Parathyroid adenoma (tissue), 2 donors: ENCODE measurements around the gene HSD17B14.
A peak's percentile ranks its signal among the peaks of the same experiment; 100 is the strongest.

Source experiments
- H2AFZ ChIP-seq: fragments of 300-600 bp; sonication (generic); one replicate; pipeline ENCODE4 v1.7.0; 2017; ENCODE audit warnings: antibody characterized with exemption, mild to moderate bottlenecking
- H3K27ac ChIP-seq: fragments of 300-600 bp; sonication (generic); one replicate; pipeline ENCODE4 v1.7.0; 2017
- H3K27me3 ChIP-seq: fragments of 300-600 bp; sonication (generic); one replicate; pipeline ENCODE4 v1.7.0; 2017; ENCODE audit warnings: low read length; ENCODE audit not compliant: control insufficient read depth, insufficient read depth
- H3K36me3 ChIP-seq: fragments of 300-600 bp; sonication (generic); one replicate; pipeline ENCODE4 v1.7.0; 2017; ENCODE audit warnings: low read length; ENCODE audit not compliant: control insufficient read depth, insufficient read depth
- H3K4me1 ChIP-seq: fragments of 300-600 bp; sonication (generic); one replicate; pipeline ENCODE4 v1.7.0; 2017; ENCODE audit warnings: control low read depth
- H3K4me2 ChIP-seq: fragments of 300-600 bp; sonication (generic); one replicate; pipeline ENCODE4 v1.7.0; 2017; ENCODE audit warnings: low read length
- H3K4me3 ChIP-seq: fragments of 300-600 bp; sonication (generic); one replicate; pipeline ENCODE4 v1.7.0; 2017; ENCODE audit warnings: low read depth, low read length
- H3K79me2 ChIP-seq: fragments of 300-600 bp; sonication (generic); one replicate; pipeline ENCODE4 v1.7.0; 2017; ENCODE audit warnings: control low read depth
- H3K9ac ChIP-seq: fragments of 300-600 bp; sonication (generic); one replicate; pipeline ENCODE4 v1.7.0; 2017; ENCODE audit warnings: mild to moderate bottlenecking
- H3K9me3 ChIP-seq: fragments of 300-600 bp; sonication (generic); one replicate; pipeline ENCODE4 v1.7.0; 2017; ENCODE audit warnings: low read length; ENCODE audit not compliant: control insufficient read depth
- CTCF ChIP-seq: fragments of 300-600 bp; sonication (generic); IDR thresholded peaks from one replicate; pipeline ENCODE4 v1.7.0; 2017; ENCODE audit warnings: antibody characterized with exemption, mild to moderate bottlenecking
- donor health status: primary hyperparathyroidism.

HSD17B14 gene

GRCh38 chr19:48814895-48815294 lies 21.4 kb downstream of the HSD17B14 start:
- H2AFZ ChIP-seq = no peak overlapping the region
- no peaks in the 10 kb centered on the region for H3K27me3 ChIP-seq
- H3K27ac ChIP-seq = peak overlapping the region; percentile 73
- H3K9ac ChIP-seq = no peak overlapping the region
- H3K9me3 ChIP-seq = no peaks in the 10 kb centered on the region
- no peaks in the 10 kb centered on the region for H3K36me3 ChIP-seq
- peaks cover 25% of the 10 kb centered on the region for H3K4me1 ChIP-seq
- H3K4me2 ChIP-seq = no peak overlapping the region
- H3K4me3 ChIP-seq = no peak overlapping the region
- no peaks in the 10 kb centered on the region for H3K79me2 ChIP-seq
- no peak for TF ChIP-seq CTCF

DNA sequence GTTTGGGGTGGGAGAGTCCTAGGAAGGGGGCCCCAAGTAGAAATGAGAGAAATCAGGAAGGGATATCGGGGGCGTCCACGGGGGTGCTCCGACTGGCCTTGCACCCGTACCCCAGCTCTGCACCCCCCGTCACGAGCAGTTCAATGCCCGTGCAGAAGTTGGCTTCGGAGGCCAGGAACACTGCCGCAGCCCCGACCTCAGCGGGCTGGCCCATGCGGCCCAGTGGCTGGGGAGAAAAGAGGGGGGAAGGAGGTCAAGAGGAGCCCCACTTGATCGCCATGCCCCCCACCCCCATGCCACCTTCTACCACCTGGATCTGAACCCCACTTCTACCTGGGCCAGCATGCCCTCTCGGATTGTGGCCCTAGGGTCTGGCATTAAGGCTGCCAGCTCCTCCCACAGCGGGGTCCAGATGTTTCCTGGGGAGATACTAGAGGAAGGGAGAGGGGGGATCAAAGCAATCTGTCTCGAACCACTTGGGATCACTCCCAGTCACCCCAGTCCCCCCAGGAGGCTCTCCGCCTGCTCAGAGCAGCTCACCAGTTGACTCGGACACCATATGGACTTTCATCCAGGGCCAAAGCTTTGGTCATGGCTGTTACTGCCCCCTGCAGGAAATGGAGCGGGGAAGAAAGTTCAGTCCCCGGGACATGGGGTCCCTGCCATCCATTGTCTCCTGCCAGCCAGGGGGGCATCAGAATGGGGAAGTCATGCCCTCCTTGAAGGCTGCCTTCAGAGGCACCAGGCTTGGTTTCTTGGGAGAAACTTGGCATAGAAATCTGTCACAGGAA lies 23.0 kb downstream of the HSD17B14 start:
- Histone ChIP-seq H3K36me3 (no peaks in the 10 kb centered on the region), H3K9me3 (no peaks in the 10 kb centered on the region), H3K4me3 (no peak overlapping the region), H3K4me2 (no peak overlapping the region), H3K27me3 (no peaks in the 10 kb centered on the region), H3K79me2 (no peaks in the 10 kb centered on the region), H3K9ac (no peak overlapping the region), H3K27ac (peak overlapping the region; percentile 75), H3K4me1 (peaks cover 10% of the 10 kb centered on the region), H2AFZ (no peak overlapping the region)
- TF ChIP-seq CTCF = no peak

DNA sequence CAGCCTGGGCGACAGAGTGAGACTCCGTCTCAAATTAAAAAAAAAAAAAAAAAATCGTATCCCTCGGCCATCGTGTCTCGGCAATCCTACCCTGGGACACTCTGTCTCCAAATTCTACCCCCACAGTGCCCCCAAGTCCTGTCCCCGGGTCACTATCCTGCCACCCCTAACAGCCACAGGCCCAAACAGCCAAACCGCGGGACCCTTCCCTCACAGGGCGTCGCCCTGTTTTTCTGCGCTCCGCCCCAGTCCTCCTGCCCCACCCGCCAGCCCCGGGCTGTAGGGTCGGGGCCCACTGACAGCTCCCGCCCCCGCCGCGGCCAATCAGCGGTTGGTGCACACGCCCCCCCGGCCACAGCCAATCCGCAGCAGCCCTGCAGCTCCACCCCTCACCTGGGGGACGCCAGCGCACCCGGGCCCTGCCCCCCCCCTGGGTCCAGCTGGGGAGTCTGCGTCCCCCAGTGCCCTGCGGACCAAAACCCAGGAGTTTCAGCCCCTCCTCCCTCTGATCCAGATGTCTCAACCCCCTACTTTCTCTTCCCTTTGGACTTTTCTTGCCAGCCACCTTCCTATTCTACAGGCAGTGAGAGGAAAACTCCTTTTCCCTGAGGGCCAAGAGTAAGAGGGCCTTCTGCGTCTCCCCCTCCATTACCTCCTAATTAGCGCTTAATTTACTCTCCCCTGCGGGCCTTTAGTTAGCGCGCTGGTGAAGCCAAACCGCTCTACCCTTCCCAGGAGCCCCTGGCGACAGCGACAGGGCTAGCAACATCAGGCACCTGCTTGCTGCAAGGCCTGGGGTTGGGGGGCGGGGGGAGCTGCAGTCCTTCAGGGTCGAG lies 24.0 kb downstream of the HSD17B14 start:
- Histone ChIP-seq H3K9me3 (no peaks in the 10 kb centered on the region), H3K4me3 (peak overlapping the region; percentile 45), H3K9ac (no peak overlapping the region), H3K4me1 (peaks cover 10% of the 10 kb centered on the region), H3K27me3 (no peaks in the 10 kb centered on the region), H3K79me2 (no peaks in the 10 kb centered on the region), H2AFZ (peak overlapping the region; percentile 80), H3K4me2 (peak overlapping the region; percentile 57), H3K36me3 (no peaks in the 10 kb centered on the region), H3K27ac (peak overlapping the region; percentile 75)
- no peak for TF ChIP-seq CTCF

DNA sequence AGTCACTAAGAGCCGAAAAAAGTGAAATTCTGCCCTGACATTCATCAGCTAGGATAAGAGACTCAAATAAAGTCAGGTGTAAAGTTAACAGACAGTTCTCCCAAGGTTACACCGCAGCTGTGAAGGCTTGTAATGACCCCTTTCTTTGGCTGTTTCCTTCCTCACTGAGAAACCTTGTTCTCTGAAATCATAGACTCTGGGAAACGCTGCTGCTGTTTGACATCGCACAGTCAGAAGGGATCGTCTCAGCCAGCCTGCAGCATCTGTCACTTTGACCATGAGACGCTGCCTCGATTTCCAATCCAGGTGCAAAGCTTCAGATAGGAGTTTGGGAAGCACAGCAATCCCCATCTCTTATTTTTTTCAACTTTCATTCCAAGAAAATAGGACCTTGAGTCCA lies 26.1 kb downstream of the HSD17B14 start:
- H3K79me2 ChIP-seq = no peaks in the 10 kb centered on the region
- peak overlapping the region; percentile 58 for H3K27ac ChIP-seq
- no peak for TF ChIP-seq CTCF
- no peaks in the 10 kb centered on the region for H3K4me1 ChIP-seq
- H2AFZ ChIP-seq = peak overlapping the region; percentile 54
- peak overlapping the region; percentile 94 for H3K4me2 ChIP-seq
- no peak overlapping the region for H3K9ac ChIP-seq
- no peaks in the 10 kb centered on the region for H3K9me3 ChIP-seq
- H3K4me3 ChIP-seq = peak overlapping the region; percentile 74
- no peaks in the 10 kb centered on the region for H3K36me3 ChIP-seq
- H3K27me3 ChIP-seq = no peaks in the 10 kb centered on the region
